GM19468 (cell line): ENCODE measurements around the gene OR52E1.
"Not testable (repeated sequence)": the region's sequence is repeated elsewhere in the genome, so short reads cannot be mapped to it uniquely, and the experiment has no call there.

Experiments used
- ATAC-seq: cut with Tn5 transposase; IDR thresholded peaks from one replicate; pipeline ENCODE4 v1.9.1; 2021; ENCODE audit warnings: mild to moderate bottlenecking, moderate library complexity, moderate number of reproducible peaks; ENCODE audit not compliant: unreplicated experiment; ENCODE audit errors: extremely low read depth

Gene OR52E1

DNA sequence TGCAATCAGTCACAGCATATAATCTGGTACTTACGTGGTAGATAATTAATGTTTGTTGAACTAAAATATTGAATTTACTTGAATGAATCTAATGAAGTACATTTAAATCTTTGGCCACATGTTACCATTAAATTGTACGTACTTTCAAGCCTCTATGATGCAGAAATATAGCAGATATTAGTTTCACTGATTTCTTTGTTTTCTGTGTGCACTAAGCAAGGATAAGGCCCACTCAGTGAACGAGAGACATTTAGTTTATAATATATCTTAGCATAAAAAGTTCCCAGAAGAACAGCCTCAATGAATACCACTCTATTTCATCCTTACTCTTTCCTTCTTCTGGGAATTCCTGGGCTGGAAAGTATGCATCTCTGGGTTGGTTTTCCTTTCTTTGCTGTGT, at the start of gene OR52E1:
OR52E1 (plus strand) TSS at position 301 of the 400 bp plus-strand sequence.
- no peak for ATAC-seq

DNA sequence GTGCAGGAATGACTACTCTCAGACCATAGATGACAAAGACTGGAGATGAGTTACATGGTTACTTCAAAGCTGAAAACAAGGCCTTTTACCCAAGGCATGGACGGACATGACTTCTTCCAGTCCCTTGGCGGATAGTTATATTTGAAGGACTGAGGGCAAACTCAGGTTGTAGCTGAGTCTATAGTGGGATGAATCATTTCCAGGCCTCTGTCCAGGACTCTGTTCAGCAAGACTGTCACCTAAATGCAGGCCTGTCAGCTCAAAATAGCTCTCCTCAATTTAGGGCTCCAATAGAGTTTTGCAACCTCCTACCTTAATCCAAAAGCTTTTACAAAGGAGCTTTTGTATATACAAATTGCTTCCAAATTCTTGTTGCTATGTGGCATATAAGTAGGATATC, 47.4 kb upstream of the OR52E1 start:
- ATAC-seq: no peak

DNA sequence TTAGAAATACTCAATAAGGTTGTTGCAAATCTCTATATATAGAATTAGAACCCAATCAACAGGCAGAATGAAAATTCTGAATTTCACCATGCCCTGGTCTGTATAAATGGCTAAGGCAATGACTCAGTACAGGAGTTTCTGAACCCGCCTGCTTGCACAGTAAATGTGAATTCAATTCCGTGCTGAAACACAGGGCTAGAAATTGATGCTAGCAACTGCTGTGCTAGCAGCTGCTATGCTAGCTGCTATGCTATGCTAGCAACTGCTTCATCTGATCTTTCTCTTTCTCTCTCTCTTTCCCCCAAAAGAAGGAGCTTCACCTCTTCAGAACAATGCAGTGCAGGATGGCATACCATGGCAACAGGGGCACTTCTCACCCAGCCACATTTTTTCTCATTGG, 32.7 kb upstream of the OR52E1 start:
- no peak for ATAC-seq

DNA sequence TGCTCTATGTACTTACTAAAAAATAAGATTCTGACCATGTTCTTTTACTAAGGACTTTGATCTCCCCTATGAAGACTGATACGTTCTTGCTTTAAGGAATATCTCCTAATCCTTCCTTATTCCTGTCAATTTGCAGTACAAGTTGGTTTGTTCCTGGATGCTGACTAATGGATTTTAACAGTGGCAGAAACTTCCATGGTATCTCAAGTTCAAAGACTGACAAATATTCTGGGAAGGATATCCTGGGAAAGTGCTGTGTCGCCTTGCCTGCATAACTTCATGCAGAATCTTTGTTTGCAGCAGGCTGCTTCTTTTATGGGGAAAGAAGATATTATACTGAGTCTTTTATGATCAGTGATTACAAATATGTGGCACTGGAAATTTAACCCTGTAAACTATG, 31.4 kb upstream of the OR52E1 start:
- no peak for ATAC-seq

DNA sequence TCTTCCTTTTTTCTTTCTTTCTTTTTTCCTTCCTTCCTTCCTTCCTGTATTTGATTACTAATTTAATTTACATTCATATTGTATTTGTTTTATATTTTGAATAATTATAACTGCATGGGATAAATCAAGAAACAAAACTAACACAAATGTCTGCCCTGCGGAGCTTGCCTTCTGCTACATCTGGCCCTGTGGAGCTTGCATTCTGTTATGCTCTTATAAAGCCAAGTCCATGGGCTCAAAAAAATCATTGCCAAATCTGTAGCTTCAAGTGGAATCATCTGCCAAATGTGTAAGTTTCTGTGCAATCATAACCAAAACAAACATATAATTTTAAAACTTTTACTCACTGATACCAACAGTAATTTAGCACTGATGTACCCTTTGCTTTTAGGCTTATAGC, 31.0 kb upstream of the OR52E1 start:
- ATAC-seq: no peak

DNA sequence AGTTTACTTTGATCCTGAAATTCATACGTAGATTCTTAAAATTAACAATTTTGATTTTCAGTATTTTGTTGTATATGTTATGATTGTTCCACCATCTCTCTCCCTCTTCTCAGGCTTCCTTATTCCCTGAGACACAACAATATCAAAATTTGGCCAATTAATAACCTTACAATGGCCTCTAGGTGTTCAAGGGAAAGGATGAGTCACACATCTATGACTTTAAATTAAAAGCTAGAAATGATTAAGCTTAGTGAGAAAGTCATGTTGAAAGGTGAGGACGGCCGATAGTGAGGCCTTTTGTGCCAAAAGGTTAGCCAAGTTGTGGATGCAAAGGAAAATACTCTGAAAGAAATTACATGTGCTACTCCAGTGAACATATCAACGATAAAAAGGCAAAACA, 28.5 kb upstream of the OR52E1 start:
- ATAC-seq: no peak

DNA sequence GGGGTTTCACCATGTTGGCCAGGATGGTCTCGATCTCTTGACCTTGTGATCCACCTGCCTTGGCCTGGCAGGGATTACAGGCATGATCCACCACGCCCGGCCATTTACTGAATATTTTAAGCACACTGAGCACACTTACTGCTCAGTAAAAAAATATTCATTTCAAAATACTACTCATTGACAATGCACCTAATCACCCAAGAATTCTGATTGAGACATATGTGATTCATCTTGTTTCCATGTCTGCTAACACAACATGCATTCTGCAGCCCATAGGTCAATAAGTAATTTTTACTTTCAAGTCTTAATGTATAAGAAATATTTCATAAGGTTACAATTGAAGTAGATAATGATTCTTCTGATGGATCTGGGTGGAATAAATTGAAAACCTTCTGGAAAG, 27.3 kb upstream of the OR52E1 start:
- no peak for ATAC-seq

DNA sequence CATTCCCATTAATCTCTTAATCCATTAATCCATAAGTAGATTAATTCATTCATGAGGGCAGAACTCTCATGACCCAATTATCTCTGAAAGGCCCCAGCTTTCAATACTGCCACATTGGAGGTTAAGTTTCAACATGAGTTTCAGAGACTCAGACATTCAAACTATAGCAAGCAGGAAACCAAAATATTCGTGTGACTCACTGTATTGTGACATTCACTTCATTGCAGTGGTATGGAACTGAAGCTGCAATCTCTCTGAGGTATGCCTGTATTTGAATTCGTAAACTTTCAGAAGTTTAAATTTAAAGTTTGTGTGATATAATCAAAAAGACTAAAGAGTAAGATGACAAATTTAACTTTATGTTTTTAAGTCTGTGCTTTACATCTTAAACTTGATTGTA, 26.0 kb upstream of the OR52E1 start:
- ATAC-seq: no peak

DNA sequence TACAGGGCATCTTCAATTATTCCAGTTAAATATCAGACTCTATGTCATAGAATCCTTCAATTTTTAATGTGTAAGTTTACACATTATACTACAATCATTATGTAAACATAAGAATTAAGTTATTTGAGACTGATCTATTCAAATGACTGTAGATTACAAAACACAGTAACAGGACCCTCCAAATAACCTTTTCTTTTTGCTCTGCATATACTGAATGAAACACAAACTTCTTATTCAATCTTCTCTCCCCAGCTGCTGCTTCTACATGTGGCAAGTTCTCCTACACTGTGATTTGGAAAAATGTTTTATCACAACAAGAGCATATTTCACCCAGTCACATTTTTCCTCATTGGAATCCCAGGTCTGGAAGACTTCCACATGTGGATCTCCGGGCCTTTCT, 23.1 kb upstream of the OR52E1 start, which contains the start of gene OR52J3:
OR52J3 (plus strand) TSS at position 301 of the 400 bp plus-strand sequence; CDS start at position 301, 0 bp downstream.
- ATAC-seq: no peak

DNA sequence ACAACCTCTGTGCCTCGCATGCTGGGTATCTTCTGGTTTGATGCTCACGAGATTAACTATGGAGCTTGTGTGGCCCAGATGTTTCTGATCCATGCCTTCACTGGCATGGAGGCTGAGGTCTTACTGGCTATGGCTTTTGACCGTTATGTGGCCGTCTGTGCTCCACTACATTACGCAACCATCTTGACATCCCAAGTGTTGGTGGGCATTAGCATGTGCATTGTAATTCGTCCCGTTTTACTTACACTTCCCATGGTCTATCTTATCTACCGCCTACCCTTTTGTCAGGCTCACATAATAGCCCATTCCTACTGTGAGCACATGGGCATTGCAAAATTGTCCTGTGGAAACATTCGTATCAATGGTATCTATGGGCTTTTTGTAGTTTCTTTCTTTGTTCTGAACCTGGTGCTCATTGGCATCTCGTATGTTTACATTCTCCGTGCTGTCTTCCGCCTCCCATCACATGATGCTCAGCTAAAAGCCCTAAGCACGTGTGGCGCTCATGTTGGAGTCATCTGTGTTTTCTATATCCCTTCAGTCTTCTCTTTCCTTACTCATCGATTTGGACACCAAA, 22.5 kb upstream of the OR52E1 start:
- no peak for ATAC-seq

DNA sequence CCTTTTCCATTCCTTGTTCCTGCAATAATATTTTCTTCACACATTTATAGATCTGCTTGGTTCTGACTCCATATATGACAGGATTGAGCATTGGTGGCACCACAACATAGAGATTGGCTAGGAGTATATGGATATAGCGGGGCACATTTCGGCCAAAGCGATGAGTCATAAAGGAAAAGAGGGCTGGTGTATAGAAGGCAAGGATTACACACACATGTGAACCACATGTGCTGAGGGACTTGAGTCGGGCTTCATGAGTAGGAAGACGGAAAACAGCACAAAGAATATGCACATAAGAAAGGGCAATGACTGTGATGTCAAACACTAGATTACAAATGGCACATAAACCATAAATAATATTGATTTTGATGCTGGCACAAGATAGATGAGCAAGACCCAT, 10.7 kb upstream of the OR52E1 start:
- ATAC-seq: not testable (repeated sequence)

DNA sequence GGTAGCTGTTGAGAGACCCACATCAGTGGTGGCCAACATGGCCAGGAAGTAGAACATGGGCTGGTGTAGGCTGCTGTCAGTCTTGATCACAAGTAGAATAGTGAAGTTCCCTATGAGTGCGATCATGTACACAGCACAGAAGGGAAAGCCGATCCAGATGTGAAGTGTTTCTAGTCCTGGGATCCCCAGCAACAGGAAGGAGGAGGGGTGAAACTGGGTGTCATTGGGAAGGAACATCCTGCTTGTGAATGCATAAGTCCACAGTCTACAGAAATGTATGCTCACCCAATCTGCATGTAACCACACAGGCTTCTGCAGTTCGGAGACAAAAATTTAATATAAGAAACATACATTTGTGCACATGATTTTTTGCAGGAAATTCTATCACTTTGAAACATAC, 10.0 kb upstream of the OR52E1 start, which contains the start of gene OR52E2:
OR52E2 (minus strand) TSS at position 237 of the 400 bp plus-strand sequence; CDS start at position 237, 0 bp downstream.
- no peak for ATAC-seq

DNA sequence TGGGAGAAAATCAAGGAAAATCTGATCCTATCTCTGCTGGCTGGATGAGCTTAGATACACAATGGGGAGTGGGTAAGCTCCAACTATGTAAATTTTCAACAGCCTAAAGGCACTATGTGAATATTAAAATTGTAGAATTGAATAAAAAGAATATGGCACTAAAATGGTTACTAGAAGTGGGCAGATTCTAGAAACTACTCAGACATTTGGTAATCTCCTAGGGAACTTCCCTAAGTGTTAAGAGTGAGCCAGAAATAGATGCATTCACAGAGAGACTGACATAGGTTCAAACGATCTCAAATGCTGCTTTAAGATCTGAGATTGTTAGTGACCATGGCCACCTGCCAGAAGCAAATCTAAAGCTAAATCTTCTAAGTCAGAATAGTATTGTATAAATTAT, 4.3 kb upstream of the OR52E1 start:
- no peak for ATAC-seq

DNA sequence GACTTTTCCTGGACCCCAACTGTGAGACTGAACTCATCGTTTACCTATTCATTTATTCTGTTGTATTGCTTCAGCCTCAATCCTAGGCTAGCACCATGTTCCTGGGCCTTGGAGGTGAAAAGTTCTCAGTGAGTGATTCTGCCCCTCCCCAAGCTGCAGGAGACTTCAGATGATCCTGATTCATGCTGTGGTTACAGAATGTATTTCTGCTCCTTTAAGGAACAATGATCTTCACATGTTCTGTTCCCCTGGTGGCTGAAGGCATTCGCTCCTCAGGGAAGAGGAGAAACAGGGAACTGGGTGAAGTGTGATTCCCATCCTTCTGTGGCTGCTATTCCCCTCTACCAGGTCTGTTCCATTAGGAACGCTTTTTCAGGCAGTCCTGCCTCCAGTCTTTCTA, 2.4 kb downstream of the OR52E1 start:
- no peak for ATAC-seq

DNA sequence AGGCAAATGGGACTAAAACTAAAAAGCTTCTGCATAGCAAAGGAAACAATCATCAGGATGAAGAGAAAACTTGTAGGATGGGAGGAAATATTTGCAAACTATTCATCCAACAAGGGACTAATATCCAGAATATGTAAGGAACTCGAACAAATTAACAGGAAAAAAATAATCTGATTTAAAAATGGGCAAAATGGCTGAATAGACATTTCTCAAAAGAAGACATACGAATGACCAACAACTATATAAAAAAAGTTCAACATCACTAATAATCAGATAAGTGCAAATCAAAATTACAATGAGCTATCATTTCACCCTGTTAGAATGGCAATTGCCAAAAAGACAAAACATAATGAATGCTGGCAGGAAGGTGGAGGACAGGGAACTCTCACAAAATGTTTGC, 12.0 kb downstream of the OR52E1 start:
- ATAC-seq: no peak

DNA sequence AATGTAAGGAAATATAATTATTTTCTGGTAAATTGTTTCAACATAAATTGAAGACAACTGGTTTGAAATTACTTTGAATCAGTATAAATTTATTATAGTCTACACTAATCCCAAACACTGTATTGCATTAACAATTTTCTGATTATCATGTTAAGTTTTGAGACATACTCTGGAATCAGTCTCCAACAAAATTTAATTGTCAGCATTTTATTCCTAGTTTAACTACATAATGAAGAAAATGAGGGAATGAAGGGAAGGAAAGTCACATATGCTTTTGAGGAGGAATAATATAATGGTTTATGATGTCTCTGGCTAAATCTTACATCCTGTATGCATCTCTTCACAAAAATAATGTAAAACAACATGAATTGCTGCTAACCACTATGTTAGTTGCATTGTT, 14.2 kb downstream of the OR52E1 start:
- no peak for ATAC-seq

DNA sequence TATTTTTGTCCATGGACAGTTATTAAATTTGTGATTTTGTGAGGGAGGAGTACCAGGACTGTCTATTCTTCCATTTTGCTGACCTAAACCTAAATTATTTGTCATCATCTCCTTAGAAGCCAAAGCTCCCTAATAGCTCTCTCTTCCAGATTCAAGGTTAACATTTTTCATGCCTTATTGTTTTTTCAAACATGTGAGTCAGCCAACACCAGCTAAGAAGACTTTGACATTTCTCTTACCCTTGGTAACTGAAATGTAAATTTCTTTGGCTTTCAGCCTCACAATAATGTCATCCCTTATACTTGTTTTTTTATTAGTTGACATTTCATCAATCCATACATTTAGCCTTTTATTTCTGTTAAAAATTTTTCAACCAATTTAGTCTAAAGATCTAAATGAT, 19.2 kb downstream of the OR52E1 start:
- ATAC-seq: no peak

DNA sequence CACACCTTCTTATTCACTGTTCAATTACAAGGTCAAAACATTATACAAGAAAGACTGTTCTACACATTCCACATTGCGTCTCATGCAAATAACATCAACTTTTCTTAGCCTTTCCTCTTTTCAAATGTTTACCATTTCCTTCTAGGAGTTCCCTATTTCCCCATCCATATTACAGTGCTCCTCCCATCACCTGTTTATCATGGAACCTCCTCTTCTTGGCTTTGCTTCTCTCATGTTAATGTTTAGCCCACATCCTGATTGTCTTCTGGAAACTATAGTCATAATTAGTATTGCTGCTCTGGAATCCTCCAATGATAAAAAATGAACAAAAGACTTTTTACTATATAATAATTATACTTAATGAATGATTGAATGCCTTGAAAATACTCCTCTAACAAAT, 21.3 kb downstream of the OR52E1 start:
- no peak for ATAC-seq

DNA sequence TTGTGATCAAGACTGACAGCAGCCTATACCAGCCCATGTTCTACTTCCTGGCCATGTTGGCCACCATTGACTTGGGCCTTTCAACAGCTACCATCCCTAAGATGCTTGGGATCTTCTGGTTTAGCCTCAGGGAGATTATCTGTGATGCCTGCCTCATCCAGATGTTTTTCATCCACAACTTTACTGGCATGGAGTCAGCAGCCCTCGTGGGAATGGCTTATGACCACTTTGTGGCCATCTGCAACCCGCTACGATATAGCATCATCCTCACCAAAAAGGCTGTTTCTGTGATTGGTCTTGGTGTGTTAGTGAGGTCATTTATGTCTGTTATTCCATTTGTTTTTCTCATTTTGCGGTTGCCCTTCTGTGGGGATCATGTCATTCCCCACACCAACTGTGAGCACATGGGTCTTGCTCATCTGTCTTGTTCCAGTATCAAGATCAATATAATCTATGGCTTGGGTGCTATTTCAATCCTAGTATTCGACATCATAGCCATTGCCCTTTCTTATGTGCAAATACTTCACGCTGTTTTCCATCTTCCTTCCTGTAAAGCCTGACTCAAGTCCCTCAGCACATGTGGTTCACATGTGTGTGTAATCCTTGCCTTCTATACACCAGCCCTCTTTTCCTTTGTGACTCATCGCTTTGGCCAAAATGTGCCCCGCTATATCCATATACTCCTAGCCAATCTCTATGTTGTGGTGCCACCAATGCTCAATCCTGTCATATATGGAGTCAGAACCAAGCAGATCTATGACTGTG, 23.6 kb downstream of the OR52E1 start:
- no peak for ATAC-seq

DNA sequence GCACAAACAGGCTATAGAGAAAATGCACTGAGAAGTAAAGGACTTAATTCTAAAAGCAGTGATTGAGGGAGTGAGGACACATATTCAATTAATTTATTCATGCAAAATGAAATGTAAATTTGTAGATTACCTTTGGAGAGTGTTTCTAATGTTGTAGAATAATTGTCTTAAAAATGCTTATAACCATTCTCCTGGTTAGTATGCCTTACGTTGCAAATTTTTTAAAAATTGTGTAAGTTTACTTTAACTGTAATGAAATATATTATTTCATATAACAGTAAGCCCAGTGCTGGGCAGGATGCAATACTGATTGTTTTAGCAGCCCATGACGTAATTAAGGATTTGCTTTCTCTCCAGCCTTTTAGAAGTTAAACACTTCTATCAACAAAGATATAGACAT, 26.6 kb downstream of the OR52E1 start:
- no peak for ATAC-seq

DNA sequence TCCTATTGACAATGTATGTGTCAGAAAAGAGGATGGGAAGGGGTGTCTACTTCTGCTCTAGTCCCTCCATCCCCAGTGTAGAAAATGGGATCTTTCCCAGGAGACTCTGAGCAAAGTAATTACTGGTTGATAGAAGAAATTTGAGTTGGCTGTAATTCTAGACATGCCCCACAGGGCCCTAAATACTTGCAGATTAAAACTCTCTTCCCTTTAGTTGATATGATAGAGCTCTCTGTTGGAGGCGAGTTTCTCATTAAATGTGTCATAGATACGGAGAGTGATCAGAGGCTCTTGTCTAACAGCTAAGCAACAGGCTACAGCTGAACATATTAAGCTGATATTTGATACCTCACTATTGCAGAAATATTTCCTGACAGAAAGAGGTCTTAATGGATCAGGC, 32.9 kb downstream of the OR52E1 start:
- no peak for ATAC-seq

DNA sequence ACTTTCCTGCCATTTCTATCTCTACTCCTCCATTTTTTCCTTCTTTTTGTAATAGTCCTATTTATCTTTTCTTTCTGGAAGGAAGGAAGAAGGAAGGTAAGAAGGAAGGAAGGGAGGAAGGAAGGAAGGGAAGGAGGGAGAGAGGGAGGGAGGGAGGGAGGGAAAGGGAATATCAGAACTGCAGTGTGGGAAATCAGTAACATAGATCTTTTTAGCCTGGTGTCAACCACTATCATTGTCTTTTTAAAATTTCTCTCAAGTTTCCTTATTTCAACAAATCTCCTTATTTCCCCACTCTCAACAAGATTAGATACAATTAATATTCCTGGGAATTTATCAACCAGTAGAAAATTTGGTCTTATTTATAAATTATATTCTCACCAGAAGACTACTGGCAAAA, 33.7 kb downstream of the OR52E1 start:
- ATAC-seq: no peak
